ENCODE results near the gene KLHL2.
A peak's percentile ranks its signal among the peaks of the same experiment; 100 is the strongest.

KLHL2 gene

DNA sequence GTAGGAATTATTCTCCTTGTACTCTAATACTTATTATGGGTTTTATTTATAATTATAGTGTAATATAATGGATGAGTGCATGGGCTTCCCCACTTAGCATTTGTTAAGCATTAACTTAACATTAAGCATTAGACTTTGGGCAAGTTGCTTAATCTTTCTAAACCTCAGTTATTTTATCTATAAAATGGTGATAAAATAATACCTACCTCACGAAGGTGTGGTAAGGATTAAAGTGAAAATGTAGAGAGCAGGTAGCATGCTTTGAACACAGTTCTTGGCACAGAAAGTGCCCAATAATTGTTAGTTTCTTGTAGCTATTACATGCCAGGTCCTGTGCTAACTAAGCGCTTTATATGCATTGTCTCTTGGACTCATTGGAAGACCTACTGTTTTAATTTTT is 122.7 kb downstream of the KLHL2 start:
- H3K4me3 ChIP-seq (replicated peaks; ENCODE audit: low read depth, low read length) = peak overlapping the region; percentile 82
- TF ChIP-seq CTCF (IDR thresholded peaks at IDR 0.05; ENCODE audit: insufficient read depth, low read length, poor library complexity, severe bottlenecking) = no peak
- no peaks in the 10 kb centered on the region for H3K27me3 ChIP-seq (replicated peaks; ENCODE audit: control insufficient read depth, insufficient read depth, low read length)
- peaks cover 7% of the 10 kb centered on the region for H3K36me3 ChIP-seq (ENCODE audit: control insufficient read depth, insufficient read depth, low read length)
- no peak for DNase-seq (ENCODE audit: extremely low read depth, insufficient read length)

DNA sequence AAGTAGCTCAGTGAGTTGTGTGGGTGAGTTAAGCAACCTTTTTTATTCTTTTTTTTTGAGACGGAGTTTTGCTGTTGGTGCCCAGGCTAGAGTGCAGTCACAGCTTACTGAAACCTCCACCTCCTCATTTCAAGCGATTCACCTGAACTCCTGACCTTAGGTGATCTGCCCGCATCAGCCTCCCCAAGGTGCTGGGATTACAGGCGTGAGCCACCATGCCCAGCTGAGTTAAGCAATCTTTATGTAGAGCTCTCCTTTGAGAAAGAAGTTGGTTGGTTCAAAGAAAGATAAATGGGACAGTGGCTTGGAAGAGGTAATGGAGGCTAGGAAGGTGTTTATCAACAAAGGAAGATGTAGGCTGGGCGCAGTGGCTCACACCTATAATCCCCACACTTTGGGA is 123.3 kb downstream of the KLHL2 start:
- H3K4me3 ChIP-seq (replicated peaks; ENCODE audit: low read depth, low read length) = peak overlapping the region; percentile 82
- peaks cover 7% of the 10 kb centered on the region for H3K36me3 ChIP-seq (ENCODE audit: control insufficient read depth, insufficient read depth, low read length)
- no peak for TF ChIP-seq CTCF (IDR thresholded peaks at IDR 0.05; ENCODE audit: insufficient read depth, low read length, poor library complexity, severe bottlenecking)
- H3K27me3 ChIP-seq (replicated peaks; ENCODE audit: control insufficient read depth, insufficient read depth, low read length) = no peaks in the 10 kb centered on the region
- DNase-seq (ENCODE audit: extremely low read depth, insufficient read length) = no peak

DNA sequence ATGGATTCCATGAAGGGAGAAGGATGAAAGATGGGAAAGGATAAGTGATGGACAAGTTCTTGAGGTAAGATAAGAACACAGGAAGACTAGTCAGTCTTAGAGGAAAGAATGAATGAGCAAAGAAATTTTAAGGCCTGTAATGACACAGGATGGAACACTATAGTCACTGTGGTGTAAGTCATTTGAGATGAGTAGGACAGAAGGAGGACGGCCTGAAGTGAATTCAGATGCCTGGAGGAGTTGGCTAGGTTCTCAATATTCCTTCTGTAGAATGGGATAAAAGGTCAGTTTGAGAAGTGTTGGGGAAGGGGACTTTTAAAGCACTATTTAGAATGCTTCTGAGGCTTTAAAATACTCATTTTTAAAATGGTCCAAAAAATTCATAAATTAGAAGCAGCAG is 124.0 kb downstream of the KLHL2 start:
- no peak for DNase-seq (ENCODE audit: extremely low read depth, insufficient read length)
- Histone ChIP-seq H3K36me3 (ENCODE audit: control insufficient read depth, insufficient read depth, low read length) (peaks cover 7% of the 10 kb centered on the region), H3K4me3 (replicated peaks; ENCODE audit: low read depth, low read length) (no peak overlapping the region), H3K27me3 (replicated peaks; ENCODE audit: control insufficient read depth, insufficient read depth, low read length) (no peaks in the 10 kb centered on the region)
- no peak for TF ChIP-seq CTCF (IDR thresholded peaks at IDR 0.05; ENCODE audit: insufficient read depth, low read length, poor library complexity, severe bottlenecking)

DNA sequence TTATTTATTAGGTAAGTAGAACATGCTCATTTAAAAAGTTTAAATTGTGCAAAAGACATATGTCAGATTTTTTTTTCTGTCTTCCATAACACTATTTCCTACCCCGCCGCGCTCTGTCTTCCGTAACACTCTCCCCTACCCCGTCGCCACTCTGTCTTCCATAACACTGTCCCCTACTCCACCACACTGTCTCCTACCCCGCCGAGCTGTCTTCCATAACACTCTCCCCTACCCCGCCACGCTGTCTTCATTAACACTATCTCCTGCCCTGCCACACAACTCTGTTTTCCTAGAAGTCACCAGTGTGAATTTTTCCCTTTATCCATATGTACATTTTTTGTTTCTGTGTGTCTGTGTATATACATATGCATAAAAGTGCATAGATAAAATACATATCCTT is 124.5 kb downstream of the KLHL2 start:
- TF ChIP-seq CTCF (IDR thresholded peaks at IDR 0.05; ENCODE audit: insufficient read depth, low read length, poor library complexity, severe bottlenecking) = no peak
- no peak for DNase-seq (ENCODE audit: extremely low read depth, insufficient read length)
- H3K27me3 ChIP-seq (replicated peaks; ENCODE audit: control insufficient read depth, insufficient read depth, low read length) = no peaks in the 10 kb centered on the region
- H3K4me3 ChIP-seq (replicated peaks; ENCODE audit: low read depth, low read length) = peak overlapping the region; percentile 32
- peaks cover 8% of the 10 kb centered on the region for H3K36me3 ChIP-seq (ENCODE audit: control insufficient read depth, insufficient read depth, low read length)

- no peak for DNase-seq (ENCODE audit: extremely low read depth, insufficient read length)
- Histone ChIP-seq H3K36me3 (ENCODE audit: control insufficient read depth, insufficient read depth, low read length) (peaks cover 8% of the 10 kb centered on the region), H3K4me3 (replicated peaks; ENCODE audit: low read depth, low read length) (no peak overlapping the region; the same call in 1 of the 2 replicates), H3K27me3 (replicated peaks; ENCODE audit: control insufficient read depth, insufficient read depth, low read length) (no peaks in the 10 kb centered on the region)
- TF ChIP-seq CTCF (IDR thresholded peaks at IDR 0.05; ENCODE audit: insufficient read depth, low read length, poor library complexity, severe bottlenecking) = no peak
These were observed 125.1 kb downstream of the KLHL2 start for GRCh38 chr4:165332502-165332901.

- Histone ChIP-seq H3K27me3 (replicated peaks; ENCODE audit: control insufficient read depth, insufficient read depth, low read length) (no peaks in the 10 kb centered on the region), H3K4me3 (replicated peaks; ENCODE audit: low read depth, low read length) (no peak overlapping the region), H3K36me3 (ENCODE audit: control insufficient read depth, insufficient read depth, low read length) (peaks cover 10% of the 10 kb centered on the region)
- DNase-seq (ENCODE audit: extremely low read depth, insufficient read length) = no peak
- TF ChIP-seq CTCF (IDR thresholded peaks at IDR 0.05; ENCODE audit: insufficient read depth, low read length, poor library complexity, severe bottlenecking) = no peak
These were observed 127.9 kb downstream of the KLHL2 start for GRCh38 chr4:165335163-165335703.
